Osteoblast (primary cell): ENCODE data around the gene PTGER3. TPM values are rescaled to one million over a fixed set of nuclear protein-coding genes. Genes with fewer than 3 reads are reported as not detected.

ENCODE experiments used
- DNase-seq: peaks from one replicate; pipeline ENCODE4 v3.0.0; 2011; ENCODE audit warnings: low spot score, mixed read lengths; ENCODE audit not compliant: insufficient read length; ENCODE audit errors: missing footprints
- H2AFZ ChIP-seq: 2 replicates; pipeline ENCODE4 v1.6.0; 2011; ENCODE audit warnings: mild to moderate bottlenecking, low read length
- H3K27ac ChIP-seq: 2 replicates; pipeline ENCODE4 v1.5.1; 2011; ENCODE audit warnings: mild to moderate bottlenecking, low read depth, low read length, moderate library complexity
- H3K27me3 ChIP-seq: 2 replicates; pipeline ENCODE4 v1.6.0; 2012; ENCODE audit warnings: mild to moderate bottlenecking, control low read depth, inconsistent platforms, low read length, moderate library complexity; ENCODE audit not compliant: insufficient read depth
- H3K36me3 ChIP-seq: 2 replicates; pipeline ENCODE4 v1.5.1; 2011; ENCODE audit warnings: mild to moderate bottlenecking, low read length, control low read depth, moderate library complexity; ENCODE audit not compliant: insufficient read depth
- H3K4me1 ChIP-seq: 2 replicates; pipeline ENCODE4 v1.5.1; 2011; ENCODE audit warnings: mild to moderate bottlenecking, low read length, control low read depth, moderate library complexity; ENCODE audit not compliant: insufficient read depth
- H3K4me2 ChIP-seq: 2 replicates; pipeline ENCODE4 v1.6.0; 2011; ENCODE audit warnings: mild to moderate bottlenecking, low read length; ENCODE audit not compliant: insufficient read depth
- H3K4me3 ChIP-seq: fragments of 200-600 bp; sonication (generic); 3 replicates; pipeline ENCODE4 v1.5.1; 2012; ENCODE audit warnings: mild to moderate bottlenecking, low read length, inconsistent platforms; ENCODE audit not compliant: insufficient read depth
- H3K79me2 ChIP-seq: 2 replicates; pipeline ENCODE4 v1.6.0; 2012; ENCODE audit warnings: mild to moderate bottlenecking, low read length, control low read depth, inconsistent platforms; ENCODE audit not compliant: insufficient read depth
- H3K9me3 ChIP-seq: 2 replicates; pipeline ENCODE4 v1.5.1; 2011; ENCODE audit warnings: low read depth, low read length, control low read depth
- H4K20me1 ChIP-seq: 2 replicates; pipeline ENCODE4 v1.6.0; 2012; ENCODE audit warnings: mild to moderate bottlenecking, low read length, control low read depth; ENCODE audit not compliant: insufficient read depth
- total RNA-seq: library from RNA; depleted of rRNA; stranded (reverse); fragments of >200 nt; gene quantifications from 2 replicates; pipeline ENCODE4 v1.2.3, GENCODE V29; 2012
- TF ChIP-seq, protein P1 (sequence below): IDR thresholded peaks from 2 replicates; pipeline ENCODE4 v1.5.1; 2011; ENCODE audit warnings: mild to moderate bottlenecking, low read depth, low read length, moderate library complexity; ENCODE audit errors: extremely low read depth

PTGER3 gene
- total RNA-seq, 1 donor = not detected

- Histone ChIP-seq H3K36me3 (peaks cover 5% of the 10 kb centered on the region), H3K4me1 (no peaks in the 10 kb centered on the region)
Measured at GRCh38 chr1:71053146-71053545, 5.5 kb upstream of the PTGER3 start.

DNA sequence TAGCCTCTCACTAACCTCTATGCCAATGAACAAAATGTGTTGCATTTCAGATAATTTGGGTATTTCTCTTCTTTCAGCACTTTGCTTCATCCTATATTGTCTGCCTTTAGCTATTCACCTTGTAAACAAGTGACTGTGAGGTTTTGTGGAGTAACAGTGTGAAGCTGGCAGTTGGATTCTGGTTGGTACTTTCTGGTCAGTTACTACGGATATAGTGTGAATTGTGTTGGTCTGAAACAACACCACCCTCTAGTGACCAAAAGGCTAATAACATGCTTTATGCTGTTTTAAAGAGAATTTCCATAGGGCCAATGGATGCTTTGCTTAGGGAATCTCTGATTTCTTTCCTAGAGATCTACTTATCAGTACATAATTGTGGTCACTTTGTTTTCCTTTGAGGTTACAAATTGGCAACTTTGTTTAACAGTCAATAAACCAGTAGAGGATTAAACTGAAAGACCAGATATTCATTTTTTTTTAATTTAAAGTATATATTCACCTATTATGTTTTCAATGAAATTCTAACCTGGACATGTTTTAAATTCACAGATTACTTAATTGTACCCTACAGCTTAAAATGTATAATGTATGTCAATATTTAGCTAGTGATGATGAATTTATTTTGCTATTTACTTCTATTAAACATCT, 2.5 kb upstream of the PTGER3 start:
- H3K4me2 ChIP-seq = no peak overlapping the region
- H4K20me1 ChIP-seq = no peaks in the 10 kb centered on the region
- peaks cover 35% of the 10 kb centered on the region for H3K27me3 ChIP-seq
- H3K36me3 ChIP-seq = no peaks in the 10 kb centered on the region
- H3K9me3 ChIP-seq = no peaks in the 10 kb centered on the region
- TF ChIP-seq, protein P1, sequence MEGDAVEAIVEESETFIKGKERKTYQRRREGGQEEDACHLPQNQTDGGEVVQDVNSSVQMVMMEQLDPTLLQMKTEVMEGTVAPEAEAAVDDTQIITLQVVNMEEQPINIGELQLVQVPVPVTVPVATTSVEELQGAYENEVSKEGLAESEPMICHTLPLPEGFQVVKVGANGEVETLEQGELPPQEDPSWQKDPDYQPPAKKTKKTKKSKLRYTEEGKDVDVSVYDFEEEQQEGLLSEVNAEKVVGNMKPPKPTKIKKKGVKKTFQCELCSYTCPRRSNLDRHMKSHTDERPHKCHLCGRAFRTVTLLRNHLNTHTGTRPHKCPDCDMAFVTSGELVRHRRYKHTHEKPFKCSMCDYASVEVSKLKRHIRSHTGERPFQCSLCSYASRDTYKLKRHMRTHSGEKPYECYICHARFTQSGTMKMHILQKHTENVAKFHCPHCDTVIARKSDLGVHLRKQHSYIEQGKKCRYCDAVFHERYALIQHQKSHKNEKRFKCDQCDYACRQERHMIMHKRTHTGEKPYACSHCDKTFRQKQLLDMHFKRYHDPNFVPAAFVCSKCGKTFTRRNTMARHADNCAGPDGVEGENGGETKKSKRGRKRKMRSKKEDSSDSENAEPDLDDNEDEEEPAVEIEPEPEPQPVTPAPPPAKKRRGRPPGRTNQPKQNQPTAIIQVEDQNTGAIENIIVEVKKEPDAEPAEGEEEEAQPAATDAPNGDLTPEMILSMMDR = peak; percentile 76
- no peaks in the 10 kb centered on the region for H3K79me2 ChIP-seq
- H2AFZ ChIP-seq = no peak overlapping the region
- H3K27ac ChIP-seq = no peak overlapping the region
- peak; percentile 92 for DNase-seq
- no peak overlapping the region for H3K4me3 ChIP-seq
- no peaks in the 10 kb centered on the region for H3K4me1 ChIP-seq

More at GRCh38 chr1:71053146-71053545, 5.5 kb upstream of the PTGER3 start:
- Histone ChIP-seq H3K4me3 (no peak overlapping the region), H4K20me1 (no peaks in the 10 kb centered on the region), H3K79me2 (no peaks in the 10 kb centered on the region), H3K4me2 (no peak overlapping the region), H3K27ac (no peak overlapping the region), H3K9me3 (no peaks in the 10 kb centered on the region), H2AFZ (no peak overlapping the region), H3K27me3 (peaks cover 10% of the 10 kb centered on the region)
- DNase-seq = peak; percentile 62
- TF ChIP-seq, protein P1 = no peak

GRCh38 chr1:71046891-71047634, 553 bp downstream of the PTGER3 start:
- Histone ChIP-seq H3K27me3 (peaks cover 39% of the 10 kb centered on the region), H3K4me2 (peak overlapping the region; percentile 69), H3K4me3 (peak overlapping the region; percentile 49), H3K4me1 (no peaks in the 10 kb centered on the region), H3K27ac (no peak overlapping the region), H4K20me1 (no peaks in the 10 kb centered on the region), H3K36me3 (no peaks in the 10 kb centered on the region), H3K9me3 (no peaks in the 10 kb centered on the region), H3K79me2 (no peaks in the 10 kb centered on the region), H2AFZ (peak overlapping the region; percentile 63)
- peak; percentile 78 for DNase-seq
- TF ChIP-seq, protein P1 = no peak

DNA sequence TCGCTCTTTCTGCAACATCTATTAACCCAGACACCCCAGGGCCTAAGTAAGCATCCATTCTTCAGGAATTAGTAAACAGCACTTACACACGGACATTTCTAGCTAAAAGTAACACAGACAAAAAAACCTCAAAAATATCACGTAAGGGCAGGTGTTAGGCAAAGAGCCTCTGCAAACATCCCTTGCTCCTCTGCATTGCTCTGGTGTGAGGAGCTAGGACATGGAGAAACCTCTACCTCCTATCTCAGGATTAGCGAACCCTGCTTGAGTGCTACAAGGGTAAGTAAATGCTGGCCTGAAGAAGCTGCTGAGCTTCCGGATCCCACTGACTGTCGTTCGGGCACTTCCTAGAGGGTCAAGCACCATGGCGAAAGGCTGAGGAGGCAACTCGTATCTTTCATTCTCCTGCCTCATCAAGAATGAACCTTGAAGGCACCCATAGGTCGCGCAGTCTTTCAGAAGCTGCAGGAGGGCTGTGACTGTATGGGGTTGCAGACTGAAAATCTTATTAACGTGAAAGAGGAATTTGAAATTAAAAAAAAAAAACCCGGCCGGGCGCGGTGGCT, 2.1 kb downstream of the PTGER3 start:
- H3K27me3 ChIP-seq = peaks cover 39% of the 10 kb centered on the region
- DNase-seq = peak; percentile 30
- H3K4me2 ChIP-seq = no peak overlapping the region
- no peak overlapping the region for H3K27ac ChIP-seq
- H3K4me1 ChIP-seq = no peaks in the 10 kb centered on the region
- H3K4me3 ChIP-seq = no peak overlapping the region
- no peaks in the 10 kb centered on the region for H3K36me3 ChIP-seq
- H2AFZ ChIP-seq = no peak overlapping the region
- no peaks in the 10 kb centered on the region for H4K20me1 ChIP-seq
- H3K79me2 ChIP-seq = no peaks in the 10 kb centered on the region
- no peaks in the 10 kb centered on the region for H3K9me3 ChIP-seq
- TF ChIP-seq, protein P1 = no peak
